ENCODE data around the gene MLLT3.

GRCh38 chr9:20310024-20310423 is 312.3 kb downstream of the MLLT3 start:
- TF ChIP-seq CTCF (IDR thresholded peaks at IDR 0.05) (no peak), POLR2A (IDR thresholded peaks at IDR 0.05) (no peak)

All from body of pancreas (tissue), 4 donors.